Measurements from ENCODE around the gene PCDHGB6.
A peak's percentile ranks its signal among the peaks of the same experiment; 100 is the strongest.
"Not testable (repeated sequence)": the region's sequence is repeated elsewhere in the genome, so short reads cannot be mapped to it uniquely, and the experiment has no call there.

Gene PCDHGB6

GRCh38 chr5:141374627-141375026, 33.2 kb upstream of the PCDHGB6 start:
- FAIRE-seq: no peak
- TF ChIP-seq POLR2A (IDR thresholded peaks at IDR 0.05; ENCODE audit: low read depth, low read length) (no peak), POLR2AphosphoS5 (IDR thresholded peaks at IDR 0.05; ENCODE audit: low read depth, low read length) (no peak), TAF1 (IDR thresholded peaks at IDR 0.05; ENCODE audit: borderline replicate concordance, low read depth, low read length) (no peak)
- DNase-seq (ENCODE audit: insufficient read length): no peak

DNA sequence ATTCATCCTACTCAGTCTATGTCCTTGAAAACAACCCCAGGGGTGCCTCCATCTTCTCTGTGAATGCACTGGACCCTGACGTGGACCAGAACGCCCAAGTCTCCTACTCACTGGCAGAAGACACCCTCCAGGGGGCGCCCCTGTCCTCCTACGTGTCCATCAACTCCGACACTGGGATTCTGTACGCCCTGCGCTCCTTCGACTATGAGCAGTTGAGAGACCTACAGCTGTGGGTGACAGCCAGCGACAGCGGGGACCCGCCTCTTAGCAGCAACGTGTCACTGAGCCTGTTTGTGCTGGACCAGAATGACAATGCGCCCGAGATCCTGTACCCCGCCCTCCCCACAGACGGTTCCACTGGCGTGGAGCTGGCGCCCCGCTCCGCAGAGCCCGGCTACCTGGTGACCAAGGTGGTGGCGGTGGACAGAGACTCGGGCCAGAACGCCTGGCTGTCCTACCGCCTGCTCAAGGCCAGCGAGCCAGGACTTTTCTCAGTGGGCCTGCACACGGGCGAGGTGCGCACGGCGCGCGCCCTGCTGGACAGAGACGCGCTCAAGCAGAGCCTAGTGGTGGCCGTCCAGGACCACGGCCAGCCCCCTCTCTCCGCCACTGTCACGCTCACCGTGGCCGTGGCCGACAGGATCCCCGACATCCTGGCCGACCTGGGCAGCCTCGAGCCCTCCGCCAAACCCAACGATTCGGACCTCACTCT, 32.2 kb upstream of the PCDHGB6 start:
- not testable (repeated sequence) for DNase-seq (ENCODE audit: insufficient read length); FAIRE-seq

DNA sequence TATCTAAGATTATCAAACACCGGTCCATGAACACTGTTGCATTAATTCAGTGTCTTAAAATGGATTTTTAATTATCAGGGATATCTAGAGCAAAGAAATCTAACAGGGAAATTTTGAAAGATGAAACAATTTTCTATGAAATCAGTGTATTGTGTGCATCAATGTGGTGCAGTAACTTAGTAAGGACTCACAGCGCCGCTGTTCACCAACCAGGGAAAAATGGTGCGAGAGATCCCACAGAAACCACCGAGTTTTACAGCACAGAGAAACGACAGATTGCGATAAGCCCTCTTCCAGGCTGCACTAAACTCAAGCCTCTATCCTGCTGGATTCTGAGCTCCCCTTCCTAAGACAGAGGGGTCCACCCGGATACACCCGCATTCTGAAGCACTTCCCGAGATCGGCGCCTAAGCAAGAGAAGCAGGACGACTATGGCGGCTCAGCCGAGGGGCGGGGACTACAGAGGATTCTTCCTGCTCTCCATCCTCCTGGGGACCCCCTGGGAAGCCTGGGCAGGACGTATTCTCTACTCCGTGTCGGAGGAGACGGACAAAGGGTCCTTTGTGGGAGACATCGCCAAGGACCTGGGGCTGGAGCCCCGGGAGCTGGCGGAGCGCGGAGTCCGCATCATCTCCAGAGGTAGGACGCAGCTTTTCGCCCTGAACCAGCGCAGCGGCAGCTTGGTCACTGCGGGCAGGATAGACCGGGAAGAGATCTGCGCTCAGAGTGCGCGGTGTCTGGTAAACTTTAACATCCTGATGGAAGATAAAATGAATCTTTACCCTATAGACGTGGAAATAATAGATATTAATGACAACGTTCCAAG, 25.1 kb upstream of the PCDHGB6 start, which contains the start of gene PCDHGA7:
PCDHGA7 (plus strand) TSS at position 274 of the 826 bp plus-strand sequence; CDS start at position 432, 158 bp downstream.
- no peak for TF ChIP-seq TAF1 (IDR thresholded peaks at IDR 0.05; ENCODE audit: borderline replicate concordance, low read depth, low read length)
- TF ChIP-seq POLR2AphosphoS5 (IDR thresholded peaks at IDR 0.05; ENCODE audit: low read depth, low read length): no peak
- TF ChIP-seq POLR2A (IDR thresholded peaks at IDR 0.05; ENCODE audit: low read depth, low read length): no peak
- DNase-seq (ENCODE audit: insufficient read length): no peak
- FAIRE-seq: no peak

DNA sequence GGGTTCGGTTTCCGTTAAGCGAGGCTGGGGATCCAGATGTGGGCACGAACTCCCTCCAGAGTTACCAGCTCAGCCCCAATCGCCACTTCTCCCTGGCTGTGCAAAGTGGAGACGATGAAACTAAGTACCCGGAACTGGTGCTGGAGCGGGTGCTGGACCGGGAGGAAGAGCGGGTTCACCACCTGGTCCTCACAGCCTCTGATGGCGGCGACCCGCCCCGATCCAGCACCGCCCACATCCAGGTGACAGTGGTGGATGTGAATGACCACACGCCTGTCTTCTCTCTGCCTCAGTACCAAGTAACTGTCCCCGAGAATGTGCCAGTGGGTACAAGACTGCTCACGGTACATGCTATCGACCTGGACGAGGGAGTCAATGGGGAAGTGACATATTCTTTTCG, 24.5 kb upstream of the PCDHGB6 start:
- TF ChIP-seq POLR2A (IDR thresholded peaks at IDR 0.05; ENCODE audit: low read depth, low read length) (no peak), TAF1 (IDR thresholded peaks at IDR 0.05; ENCODE audit: borderline replicate concordance, low read depth, low read length) (no peak), POLR2AphosphoS5 (IDR thresholded peaks at IDR 0.05; ENCODE audit: low read depth, low read length) (no peak)
- no peak for FAIRE-seq
- DNase-seq (ENCODE audit: insufficient read length): no peak

- TF ChIP-seq POLR2AphosphoS5 (IDR thresholded peaks at IDR 0.05; ENCODE audit: low read depth, low read length): no peak
- no peak for DNase-seq (ENCODE audit: insufficient read length)
- no peak for FAIRE-seq
Measured at GRCh38 chr5:141384471-141385267, 23.2 kb upstream of the PCDHGB6 start.

- FAIRE-seq: peak; percentile 82
- DNase-seq (ENCODE audit: insufficient read length): not testable (repeated sequence)
Measured at GRCh38 chr5:141387557-141388311, 20.1 kb upstream of the PCDHGB6 start, which contains the start of gene PCDHGB4. Gene PCDHGB4 (plus strand): TSS chr5:141387698. CDS start chr5:141387885, 187 bp downstream.

- DNase-seq (ENCODE audit: insufficient read length): no peak
- no peak for FAIRE-seq
- TF ChIP-seq POLR2AphosphoS5 (IDR thresholded peaks at IDR 0.05; ENCODE audit: low read depth, low read length) (no peak), POLR2A (IDR thresholded peaks at IDR 0.05; ENCODE audit: low read depth, low read length) (no peak), TAF1 (IDR thresholded peaks at IDR 0.05; ENCODE audit: borderline replicate concordance, low read depth, low read length) (no peak)
Measured at GRCh38 chr5:141388661-141389060, 19.2 kb upstream of the PCDHGB6 start.

- TF ChIP-seq TAF1 (IDR thresholded peaks at IDR 0.05; ENCODE audit: borderline replicate concordance, low read depth, low read length) (no peak), POLR2A (IDR thresholded peaks at IDR 0.05; ENCODE audit: low read depth, low read length) (no peak), POLR2AphosphoS5 (IDR thresholded peaks at IDR 0.05; ENCODE audit: low read depth, low read length) (no peak)
- FAIRE-seq (no peak), DNase-seq (ENCODE audit: insufficient read length) (no peak)
Measured at GRCh38 chr5:141389153-141390042, 18.4 kb upstream of the PCDHGB6 start.

- DNase-seq (ENCODE audit: insufficient read length) (no peak), FAIRE-seq (no peak)
- TF ChIP-seq POLR2AphosphoS5 (IDR thresholded peaks at IDR 0.05; ENCODE audit: low read depth, low read length) (no peak), TAF1 (IDR thresholded peaks at IDR 0.05; ENCODE audit: borderline replicate concordance, low read depth, low read length) (no peak), POLR2A (IDR thresholded peaks at IDR 0.05; ENCODE audit: low read depth, low read length) (no peak)
Measured at GRCh38 chr5:141392429-141393198, 15.2 kb upstream of the PCDHGB6 start, which contains the start of gene PCDHGA8. Gene PCDHGA8 (plus strand): TSS chr5:141392633. CDS start chr5:141392814, 181 bp downstream.

DNA sequence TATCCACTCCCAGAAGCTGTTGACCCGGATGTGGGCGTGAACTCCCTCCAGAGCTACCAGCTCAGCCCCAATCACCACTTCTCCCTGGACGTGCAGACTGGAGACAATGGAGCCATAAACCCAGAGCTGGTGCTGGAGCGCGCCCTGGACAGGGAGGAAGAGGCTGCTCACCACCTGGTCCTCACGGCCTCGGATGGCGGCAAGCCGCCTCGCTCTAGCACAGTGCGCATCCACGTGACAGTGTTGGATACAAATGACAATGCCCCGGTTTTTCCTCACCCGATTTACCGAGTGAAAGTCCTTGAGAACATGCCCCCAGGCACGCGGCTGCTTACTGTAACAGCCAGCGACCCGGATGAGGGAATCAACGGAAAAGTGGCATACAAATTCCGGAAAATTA, 14.6 kb upstream of the PCDHGB6 start:
- DNase-seq (ENCODE audit: insufficient read length) (no peak), FAIRE-seq (no peak)
- no peak for TF ChIP-seq POLR2A (IDR thresholded peaks at IDR 0.05; ENCODE audit: low read depth, low read length)
- TF ChIP-seq POLR2AphosphoS5 (IDR thresholded peaks at IDR 0.05; ENCODE audit: low read depth, low read length): no peak
- no peak for TF ChIP-seq TAF1 (IDR thresholded peaks at IDR 0.05; ENCODE audit: borderline replicate concordance, low read depth, low read length)

GRCh38 chr5:141394401-141395187, 13.2 kb upstream of the PCDHGB6 start:
- not testable (repeated sequence) for DNase-seq (ENCODE audit: insufficient read length); FAIRE-seq

- DNase-seq (ENCODE audit: insufficient read length): peak; percentile 35
- FAIRE-seq: peak; percentile 96
Measured at GRCh38 chr5:141397756-141398551, 9.9 kb upstream of the PCDHGB6 start, which contains the start of gene PCDHGB5. Gene PCDHGB5 (plus strand): TSS chr5:141397947. CDS start chr5:141398128, 181 bp downstream.
